Transverse colon (tissue), 4 donors: ENCODE measurements around the gene RABGAP1L.

Experiments used
- POLR2A ChIP-seq: fragments of 450-650 bp; IDR thresholded peaks from one replicate; pipeline ENCODE4 v1.6.1; 2016; ENCODE audit warnings: antibody characterized with exemption, mild to moderate bottlenecking, moderate library complexity
- POLR2AphosphoS5 ChIP-seq, 3 donors: sonication (generic); formaldehyde crosslinking; IDR thresholded peaks; one replicate each; pipeline ENCODE4 v1.6.1; 2016; ENCODE audit warnings: antibody characterized with exemption in 3 of 3
- TF ChIP-seq, protein P1 (sequence below), 5 experiments: fragments of 200-600 bp in 3 of 5; fragments of 450-650 bp in 2 of 5; sonication (generic) in 3 of 5; IDR thresholded peaks; 1 replicate in 2 of 5; 2 replicates in 3 of 5; pipeline ENCODE4 v1.5.1; 2016 to 2017; ENCODE audit warnings: antibody characterized with exemption in 5 of 5, inconsistent platforms in 3 of 5, mild to moderate bottlenecking in 2 of 5, moderate library complexity in 1 of 5

DNA sequence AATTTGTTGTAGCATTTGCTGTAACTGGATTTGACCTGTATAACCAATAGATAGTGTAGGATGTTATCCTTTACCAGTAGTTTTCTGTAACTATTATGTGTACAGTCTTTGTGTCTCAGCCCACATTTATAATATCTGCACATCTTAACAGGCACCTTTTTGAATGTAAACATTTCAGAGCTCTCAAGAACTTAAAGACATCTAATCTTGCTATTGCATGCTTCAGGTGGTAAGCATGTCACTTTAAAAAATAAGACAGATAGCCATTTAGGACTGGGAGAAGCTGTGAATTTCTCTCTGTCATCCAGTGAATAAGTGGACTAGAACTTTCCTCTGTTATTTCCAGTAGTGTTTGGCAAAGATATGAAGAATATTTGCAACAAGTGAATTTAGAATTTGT is 265.8 kb downstream of the RABGAP1L start:
- TF ChIP-seq, protein P1, sequence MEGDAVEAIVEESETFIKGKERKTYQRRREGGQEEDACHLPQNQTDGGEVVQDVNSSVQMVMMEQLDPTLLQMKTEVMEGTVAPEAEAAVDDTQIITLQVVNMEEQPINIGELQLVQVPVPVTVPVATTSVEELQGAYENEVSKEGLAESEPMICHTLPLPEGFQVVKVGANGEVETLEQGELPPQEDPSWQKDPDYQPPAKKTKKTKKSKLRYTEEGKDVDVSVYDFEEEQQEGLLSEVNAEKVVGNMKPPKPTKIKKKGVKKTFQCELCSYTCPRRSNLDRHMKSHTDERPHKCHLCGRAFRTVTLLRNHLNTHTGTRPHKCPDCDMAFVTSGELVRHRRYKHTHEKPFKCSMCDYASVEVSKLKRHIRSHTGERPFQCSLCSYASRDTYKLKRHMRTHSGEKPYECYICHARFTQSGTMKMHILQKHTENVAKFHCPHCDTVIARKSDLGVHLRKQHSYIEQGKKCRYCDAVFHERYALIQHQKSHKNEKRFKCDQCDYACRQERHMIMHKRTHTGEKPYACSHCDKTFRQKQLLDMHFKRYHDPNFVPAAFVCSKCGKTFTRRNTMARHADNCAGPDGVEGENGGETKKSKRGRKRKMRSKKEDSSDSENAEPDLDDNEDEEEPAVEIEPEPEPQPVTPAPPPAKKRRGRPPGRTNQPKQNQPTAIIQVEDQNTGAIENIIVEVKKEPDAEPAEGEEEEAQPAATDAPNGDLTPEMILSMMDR (IDR thresholded peaks at IDR 0.05), result no peak
- TF ChIP-seq POLR2A, result no peak
- TF ChIP-seq POLR2AphosphoS5 (IDR thresholded peaks at IDR 0.05), result no peak
